Coronary artery (tissue), 2 donors: ENCODE results near the gene RELA.
"Not testable (repeated sequence)": the region's sequence is repeated elsewhere in the genome, so short reads cannot be mapped to it uniquely, and the experiment has no call there.

Source experiments
- DNase-seq: peaks from one replicate; pipeline ENCODE4 v3.0.0-alpha.2; 2017; ENCODE audit warnings: low spot score
- H3K27ac ChIP-seq, 2 donors: fragments of 200-600 bp; sonication (generic); one replicate each; pipeline ENCODE4 v1.5.1; 2016 to 2019
- H3K4me3 ChIP-seq: fragments of 200-600 bp; sonication (generic); 2 replicates; pipeline ENCODE4 v1.5.1; 2016; ENCODE audit warnings: mild to moderate bottlenecking, moderate library complexity
- TF ChIP-seq, protein P1 (sequence below): fragments of 200-600 bp; sonication (generic); IDR thresholded peaks from one replicate; pipeline ENCODE4 v1.5.1; 2019; ENCODE audit warnings: antibody characterized with exemption

The RELA gene

DNA sequence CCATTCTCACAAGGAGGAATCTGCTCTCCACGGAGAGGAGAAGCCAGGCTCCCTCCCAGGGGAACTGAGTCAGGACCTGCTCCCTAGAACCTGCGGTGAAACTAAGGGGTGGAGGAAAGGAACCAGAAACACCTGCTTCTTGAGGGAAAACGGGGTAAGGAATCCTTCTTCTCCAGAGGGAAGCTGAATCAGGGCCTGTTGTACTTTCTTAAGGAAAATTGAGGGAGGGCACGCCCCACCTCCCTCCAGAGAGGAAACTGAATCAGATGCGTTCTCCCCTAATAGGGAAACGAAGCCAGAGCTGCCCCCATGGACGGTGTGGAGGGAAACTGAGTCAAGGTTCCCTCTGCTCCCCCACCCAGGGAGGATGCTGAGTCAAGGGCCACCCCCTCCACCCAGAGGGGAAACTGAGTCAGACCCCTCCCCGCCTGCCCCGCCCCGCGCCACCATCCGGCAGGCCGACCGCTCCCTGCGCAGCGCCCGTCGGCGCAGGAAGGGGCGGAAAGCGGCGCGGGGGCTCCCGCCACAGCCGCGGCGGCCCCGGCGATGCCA, 393 bp downstream of the RELA start:
- peak overlapping the region; percentile 99 to 100 for H3K27ac ChIP-seq
- peak overlapping the region; percentile 97 for H3K4me3 ChIP-seq
- DNase-seq, result peak; percentile 79
- TF ChIP-seq, protein P1, sequence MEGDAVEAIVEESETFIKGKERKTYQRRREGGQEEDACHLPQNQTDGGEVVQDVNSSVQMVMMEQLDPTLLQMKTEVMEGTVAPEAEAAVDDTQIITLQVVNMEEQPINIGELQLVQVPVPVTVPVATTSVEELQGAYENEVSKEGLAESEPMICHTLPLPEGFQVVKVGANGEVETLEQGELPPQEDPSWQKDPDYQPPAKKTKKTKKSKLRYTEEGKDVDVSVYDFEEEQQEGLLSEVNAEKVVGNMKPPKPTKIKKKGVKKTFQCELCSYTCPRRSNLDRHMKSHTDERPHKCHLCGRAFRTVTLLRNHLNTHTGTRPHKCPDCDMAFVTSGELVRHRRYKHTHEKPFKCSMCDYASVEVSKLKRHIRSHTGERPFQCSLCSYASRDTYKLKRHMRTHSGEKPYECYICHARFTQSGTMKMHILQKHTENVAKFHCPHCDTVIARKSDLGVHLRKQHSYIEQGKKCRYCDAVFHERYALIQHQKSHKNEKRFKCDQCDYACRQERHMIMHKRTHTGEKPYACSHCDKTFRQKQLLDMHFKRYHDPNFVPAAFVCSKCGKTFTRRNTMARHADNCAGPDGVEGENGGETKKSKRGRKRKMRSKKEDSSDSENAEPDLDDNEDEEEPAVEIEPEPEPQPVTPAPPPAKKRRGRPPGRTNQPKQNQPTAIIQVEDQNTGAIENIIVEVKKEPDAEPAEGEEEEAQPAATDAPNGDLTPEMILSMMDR, result no peak

DNA sequence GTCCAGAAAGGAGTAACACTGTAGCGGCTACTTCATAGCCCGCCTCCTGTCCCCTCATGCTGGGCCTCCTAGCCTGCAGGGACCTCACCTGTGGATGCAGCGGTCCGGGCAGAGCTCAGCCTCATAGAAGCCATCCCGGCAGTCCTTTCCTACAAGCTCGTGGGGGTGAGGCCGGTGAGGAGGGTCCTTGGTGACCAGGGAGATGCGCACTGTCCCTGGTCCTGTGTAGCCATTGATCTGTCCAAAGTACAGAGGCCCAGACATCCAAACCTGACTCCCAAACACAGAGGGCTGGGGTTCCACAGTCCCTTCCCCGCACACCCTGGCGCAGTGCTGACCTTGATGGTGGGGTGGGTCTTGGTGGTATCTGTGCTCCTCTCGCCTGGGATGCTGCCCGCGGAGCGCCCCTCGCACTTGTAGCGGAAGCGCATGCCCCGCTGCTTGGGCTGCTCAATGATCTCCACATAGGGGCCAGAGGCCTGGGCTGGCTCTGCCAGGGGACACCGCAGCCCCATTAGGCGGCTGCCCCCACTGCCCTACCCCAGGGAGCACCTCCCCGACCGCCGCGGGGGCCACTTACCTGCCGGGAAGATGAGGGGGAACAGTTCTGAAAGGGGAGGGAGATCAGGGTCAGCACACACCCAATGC, 993 bp downstream of the RELA start:
- Histone ChIP-seq H3K27ac (peak overlapping the region; percentile 99 to 100), H3K4me3 (peak overlapping the region; percentile 97)
- DNase-seq, result no peak
- TF ChIP-seq, protein P1, result no peak

DNA sequence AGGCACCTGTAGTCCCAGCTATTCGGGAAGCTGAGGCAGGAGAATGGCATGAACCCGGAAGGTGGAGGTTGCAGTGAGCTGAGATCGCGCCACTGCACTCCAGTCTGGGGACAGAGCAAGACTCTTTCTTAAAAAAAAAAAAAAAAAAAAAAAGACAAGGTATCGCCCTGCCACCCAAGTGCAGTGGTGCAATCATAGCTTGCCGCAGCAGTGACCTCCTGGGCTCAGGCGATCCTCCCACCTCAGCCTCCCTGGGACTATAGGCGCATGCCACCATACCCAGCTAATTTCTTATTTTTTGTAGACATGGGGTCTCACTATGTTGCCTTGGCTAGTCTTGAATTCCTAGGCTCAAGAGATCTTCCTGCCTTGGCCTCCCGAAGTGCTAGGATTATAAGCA, 1.8 kb downstream of the RELA start:
- peak overlapping the region; percentile 97 for H3K4me3 ChIP-seq
- not testable (repeated sequence) for DNase-seq, H3K27ac ChIP-seq

DNA sequence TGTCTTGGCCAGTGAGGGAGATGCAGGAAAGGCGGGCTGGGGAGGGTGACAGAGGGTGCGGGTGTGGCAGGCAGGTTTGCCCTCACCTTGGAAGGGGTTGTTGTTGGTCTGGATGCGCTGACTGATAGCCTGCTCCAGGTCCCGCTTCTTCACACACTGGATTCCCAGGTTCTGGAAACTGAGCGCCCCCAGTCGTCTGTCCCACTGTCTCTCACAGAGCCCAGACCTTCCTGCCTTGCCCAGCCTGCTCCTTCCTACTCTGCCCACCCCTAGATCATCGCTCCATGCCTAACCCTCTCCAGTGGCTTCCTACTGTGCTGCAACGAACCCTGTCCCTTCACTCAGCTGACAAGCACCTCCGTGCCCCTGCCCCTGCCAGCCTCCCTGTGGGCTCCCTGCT, 2.7 kb downstream of the RELA start:
- peak overlapping the region in 1 of 2 donors; percentile 19 for H3K27ac ChIP-seq
- no peak overlapping the region for H3K4me3 ChIP-seq
- TF ChIP-seq, protein P1, result no peak
- DNase-seq, result no peak

DNA sequence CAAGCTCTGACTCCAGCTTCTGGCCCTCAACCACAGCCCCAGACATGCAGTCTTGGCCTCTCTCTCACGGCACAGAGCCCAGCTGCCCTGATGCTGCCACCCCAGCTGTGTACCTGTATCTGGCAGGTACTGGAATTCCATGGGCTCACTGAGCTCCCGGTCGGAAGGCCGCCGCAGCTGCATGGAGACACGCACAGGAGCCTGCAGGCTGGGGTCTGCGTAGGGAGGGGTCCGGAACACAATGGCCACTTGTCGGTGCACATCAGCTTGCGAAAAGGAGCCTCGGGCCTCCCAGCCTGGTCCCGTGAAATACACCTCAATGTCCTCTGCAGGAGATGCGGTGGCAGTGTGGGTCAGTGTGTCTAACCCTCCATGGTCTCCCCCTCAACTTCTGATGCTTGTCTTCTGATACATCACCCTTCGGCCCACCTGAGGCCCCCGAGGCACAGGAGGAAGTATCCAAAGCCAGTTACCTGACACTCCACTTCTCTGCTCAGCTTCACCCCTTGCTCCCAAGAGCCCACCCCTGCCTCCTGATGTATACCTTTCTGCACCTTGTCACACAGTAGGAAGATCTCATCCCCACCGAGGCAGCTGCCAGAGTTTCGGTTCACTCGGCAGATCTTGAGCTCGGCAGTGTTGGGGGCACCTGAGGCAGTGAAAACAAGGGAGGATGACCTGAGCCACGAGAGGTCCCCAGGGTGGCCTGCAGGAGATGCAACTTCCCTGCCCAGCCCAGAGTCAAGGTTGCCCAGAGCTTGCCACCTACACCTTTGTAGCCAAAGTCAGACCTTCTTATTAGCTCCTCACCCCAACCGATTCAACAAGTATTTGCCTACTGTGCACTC, 4.3 kb downstream of the RELA start:
- H3K27ac ChIP-seq, result no peak overlapping the region
- TF ChIP-seq, protein P1, result no peak
- H3K4me3 ChIP-seq, result no peak overlapping the region
- no peak for DNase-seq

DNA sequence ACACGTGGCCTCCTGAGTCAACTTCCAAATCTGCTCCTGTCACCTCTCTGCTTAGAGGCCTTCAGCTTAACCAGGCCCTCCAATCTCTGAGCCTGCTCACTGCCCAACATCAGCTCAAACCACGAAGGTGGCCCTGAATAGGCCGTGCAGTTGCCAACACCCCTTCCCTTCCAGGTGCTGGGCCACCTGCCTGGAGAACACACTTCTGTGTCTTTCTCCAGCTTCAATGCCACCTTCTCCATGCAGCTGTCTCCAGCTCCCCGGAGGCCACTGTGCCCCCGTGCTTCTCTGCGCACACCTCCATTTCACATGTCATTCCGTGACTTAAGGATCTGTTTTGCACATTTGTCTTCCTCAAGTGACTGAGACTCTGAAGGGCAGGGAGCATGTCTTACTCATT, 5.3 kb downstream of the RELA start:
- no peak for DNase-seq
- no peak overlapping the region for H3K27ac ChIP-seq
- TF ChIP-seq, protein P1, result no peak
- no peak overlapping the region for H3K4me3 ChIP-seq

DNA sequence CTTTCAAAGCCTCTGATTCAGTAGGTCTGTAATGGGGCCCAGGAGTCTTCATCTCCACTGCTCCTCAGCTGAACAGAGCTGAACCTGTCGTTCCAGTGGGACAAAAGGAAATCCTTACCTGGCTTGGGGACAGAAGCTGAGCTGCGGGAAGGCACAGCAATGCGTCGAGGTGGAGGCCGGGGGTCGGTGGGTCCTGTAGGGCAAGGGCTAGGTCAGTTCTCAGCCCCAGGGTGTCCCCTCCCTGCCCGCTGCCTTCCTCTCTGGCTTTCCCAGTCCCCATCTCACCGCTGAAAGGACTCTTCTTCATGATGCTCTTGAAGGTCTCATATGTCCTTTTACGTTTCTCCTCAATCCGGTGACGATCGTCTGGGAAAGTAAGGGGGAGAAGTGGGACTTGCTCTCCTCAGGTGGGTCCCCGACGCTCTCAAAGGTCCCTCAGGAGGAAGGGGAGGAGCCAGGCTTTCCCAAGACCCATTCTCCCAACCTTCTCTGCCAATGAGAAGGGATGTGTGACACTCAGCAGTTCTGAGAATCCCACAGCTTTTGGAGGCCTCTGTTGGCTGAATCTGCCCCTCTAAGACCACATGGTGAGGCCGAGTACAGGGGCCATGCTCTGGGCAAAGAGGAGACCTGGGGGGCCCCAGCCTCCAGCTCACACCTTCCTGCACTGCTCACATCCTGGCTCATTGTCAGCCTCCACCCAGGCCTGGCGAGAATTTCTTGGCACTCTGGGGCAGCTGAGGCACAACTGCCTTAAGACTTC, 7.0 kb downstream of the RELA start:
- Histone ChIP-seq H3K27ac (no peak overlapping the region), H3K4me3 (no peak overlapping the region)
- TF ChIP-seq, protein P1, result no peak
- peak; percentile 62 for DNase-seq
